GM12891 (cell line): ENCODE measurements around the gene DDX41.

Source experiments
- DNase-seq: peaks from one replicate; pipeline ENCODE4 v3.0.0; 2011; ENCODE audit warnings: low spot score; ENCODE audit not compliant: insufficient read length
- FAIRE-seq: peaks from 2 replicates; lab custom pipeline; 2011; peaks lifted over from hg19 to GRCh38; lab: Jason Lieb, UNC
- PAX5 ChIP-seq: IDR thresholded peaks from 2 replicates; pipeline ENCODE4 v1.6.1; 2011; ENCODE audit warnings: low read length, moderate library complexity, mild to moderate bottlenecking; ENCODE audit not compliant: insufficient read depth, severe bottlenecking
- POLR2A ChIP-seq: IDR thresholded peaks from 2 replicates; pipeline ENCODE4 v1.6.1; 2011; ENCODE audit warnings: low read depth, low read length, control low read depth
- POLR2AphosphoS5 ChIP-seq: IDR thresholded peaks from 2 replicates; pipeline ENCODE4 v1.6.1; 2011; ENCODE audit warnings: low read depth, low read length, control low read depth
- POU2F2 ChIP-seq: IDR thresholded peaks from 2 replicates; pipeline ENCODE4 v1.6.1; 2011; ENCODE audit warnings: low read depth, mild to moderate bottlenecking, control low read depth, low read length, moderate library complexity
- SPI1 ChIP-seq: IDR thresholded peaks from 2 replicates; pipeline ENCODE4 v1.6.1; 2011; ENCODE audit warnings: low read depth, low read length, control low read depth
- TAF1 ChIP-seq: IDR thresholded peaks from 2 replicates; pipeline ENCODE4 v1.6.1; 2011; ENCODE audit warnings: low read depth, low read length, control low read depth

Gene DDX41

DNA sequence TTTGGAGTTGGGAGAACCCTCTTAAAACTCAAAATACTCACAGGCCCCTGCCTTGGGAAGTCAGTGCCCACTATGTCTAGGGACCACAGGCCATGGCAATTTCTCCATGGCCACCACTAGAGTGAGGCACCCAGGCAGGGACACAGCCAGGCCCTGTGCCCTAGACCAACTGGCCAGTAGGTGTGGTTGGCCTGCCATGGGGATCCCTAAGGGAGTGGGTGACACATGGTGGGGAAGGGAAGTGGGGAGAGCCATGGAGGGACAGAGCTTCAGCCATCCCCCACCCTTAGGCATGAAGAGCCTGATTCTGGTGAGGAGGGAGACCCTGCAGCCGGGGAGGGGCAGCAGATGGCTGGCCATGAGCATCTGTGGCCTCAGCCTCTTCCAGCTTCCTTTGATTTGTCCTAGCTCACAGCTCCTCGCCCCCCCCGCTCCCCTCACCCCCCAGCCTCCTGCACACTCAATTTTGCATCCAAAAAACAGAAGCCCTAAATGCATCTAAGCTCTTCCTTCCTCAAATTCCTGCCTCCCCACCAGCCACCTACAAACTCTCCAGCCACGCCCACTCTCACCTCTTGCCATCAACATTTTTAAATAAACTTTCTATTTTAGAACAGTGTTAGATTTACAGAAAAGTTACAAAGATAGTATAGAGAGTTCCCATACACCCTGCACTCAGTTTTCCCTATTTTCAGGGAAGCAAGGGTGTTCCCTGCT lies 41.8 kb downstream of the DDX41 start:
- FAIRE-seq (no peak), DNase-seq (no peak)
- TF ChIP-seq POU2F2 (no peak), POLR2AphosphoS5 (no peak), TAF1 (no peak), PAX5 (no peak), SPI1 (no peak), POLR2A (no peak)

DNA sequence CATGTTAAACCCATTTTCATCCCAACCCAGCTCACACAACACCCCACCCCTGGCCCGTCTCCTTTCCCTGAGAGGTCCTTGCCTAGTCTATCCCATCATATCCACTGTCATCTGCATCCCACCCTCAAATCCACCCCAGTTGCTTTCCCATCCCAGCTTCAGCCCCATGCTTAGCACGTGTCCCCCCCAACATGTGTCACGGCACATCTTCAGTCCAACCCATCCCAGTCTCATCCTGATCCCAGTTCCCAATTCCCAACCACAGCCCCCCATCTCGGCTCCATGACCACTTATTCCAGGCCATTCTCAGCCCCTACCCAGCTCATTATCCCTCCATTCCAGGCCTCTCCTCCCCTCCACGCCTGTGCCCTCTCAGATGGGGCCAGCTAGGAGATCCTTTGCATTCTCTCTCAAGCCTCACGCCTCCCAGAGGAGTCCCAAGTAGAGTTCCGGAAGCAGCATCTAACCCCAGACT lies 42.7 kb downstream of the DDX41 start:
- no peak for DNase-seq
- TF ChIP-seq PAX5 = no peak
- no peak for TF ChIP-seq POLR2A
- no peak for TF ChIP-seq POU2F2
- TF ChIP-seq SPI1 = no peak
- no peak for TF ChIP-seq TAF1
- FAIRE-seq = no peak

DNA sequence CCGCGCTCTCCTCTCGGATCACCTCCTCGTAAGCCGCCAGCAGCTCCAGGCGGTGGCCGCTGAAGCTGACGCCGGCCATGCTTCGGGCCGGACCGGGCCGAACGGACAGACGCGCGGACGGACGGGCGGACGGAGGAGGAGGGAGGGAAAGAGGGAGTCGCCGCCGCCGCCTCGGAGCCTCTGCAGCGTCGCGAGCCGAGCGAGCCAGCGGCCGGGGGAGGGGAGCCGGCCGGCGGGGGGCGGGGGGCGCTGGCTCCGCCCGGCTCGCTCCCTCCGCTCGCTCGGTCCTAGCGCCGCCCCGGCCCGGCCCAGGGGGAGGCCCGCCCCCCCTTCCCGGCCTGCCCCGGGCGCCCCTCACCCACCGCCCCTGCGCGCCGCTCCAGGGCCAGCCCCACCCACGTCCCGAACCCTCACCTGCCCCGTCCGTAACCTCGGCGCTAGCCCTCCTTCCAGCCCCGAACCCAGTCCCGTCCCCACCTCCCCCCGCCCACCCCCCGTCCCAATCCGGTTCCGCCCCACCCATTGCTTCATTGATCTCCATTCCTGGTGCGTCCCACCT lies 43.2 kb downstream of the DDX41 start, which contains the start of gene DBN1:
DBN1 (minus strand) TSS at position 192 of the 559 bp plus-strand sequence; CDS start at position 79, 113 bp downstream.
- DNase-seq = peak; percentile 95
- FAIRE-seq = peak; percentile 76
- TF ChIP-seq TAF1 (no peak), POLR2AphosphoS5 (no peak), PAX5 (no peak), POU2F2 (no peak), POLR2A (no peak), SPI1 (no peak)

DNA sequence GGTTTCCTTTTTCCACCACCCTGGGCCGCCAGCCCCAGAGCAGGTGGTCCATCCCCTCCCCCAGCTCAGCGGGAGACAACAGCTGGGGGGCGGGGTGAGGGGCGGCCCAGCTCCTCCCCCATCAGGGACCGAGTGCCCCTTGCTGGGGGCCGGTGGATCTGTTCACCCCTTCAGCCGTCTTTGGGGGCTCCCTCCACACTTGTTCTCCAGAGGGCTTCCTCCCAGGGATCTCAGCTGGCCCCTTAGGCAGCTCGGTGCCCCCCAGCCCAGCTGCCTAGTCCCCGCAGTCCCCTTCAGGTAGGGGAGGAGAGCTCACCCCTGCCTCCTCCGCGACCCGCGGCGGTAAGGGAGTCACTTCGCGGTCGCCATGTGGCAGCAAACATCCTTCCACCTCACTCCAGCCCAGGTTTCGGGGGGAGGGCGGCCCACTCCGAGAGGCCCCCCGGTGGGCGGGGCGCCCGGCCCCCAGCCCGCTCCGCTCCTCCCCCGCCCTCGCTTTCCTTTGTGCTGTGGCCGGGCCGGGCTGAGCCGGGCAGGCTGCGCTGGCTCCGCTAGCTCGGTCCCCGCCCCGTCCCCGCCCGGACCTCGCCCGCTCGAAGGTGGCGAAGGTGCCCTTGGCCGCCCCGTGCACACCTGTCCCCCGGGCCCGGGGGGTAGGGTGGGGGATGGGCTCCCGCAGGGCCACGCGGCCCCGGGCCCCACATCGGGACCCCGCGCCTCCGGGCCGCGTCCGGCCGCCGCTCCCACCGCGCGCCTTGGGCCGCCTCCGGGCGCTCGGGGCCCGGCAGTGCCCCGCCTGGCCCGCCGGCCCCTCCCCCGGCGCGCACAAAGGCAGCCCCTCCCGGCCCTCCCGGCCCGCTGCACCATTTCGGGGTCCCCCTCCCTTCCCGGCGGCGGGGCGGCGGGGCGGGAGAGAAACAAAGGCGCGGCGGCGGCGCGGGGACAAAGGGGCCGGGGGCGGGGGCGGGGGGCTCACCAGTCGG lies 44.0 kb downstream of the DDX41 start:
- TF ChIP-seq PAX5 = no peak
- 0 out of 2 replicates have a peak, but pooled peaks have one; percentile 22 for TF ChIP-seq POU2F2
- no peak for TF ChIP-seq SPI1
- TF ChIP-seq POLR2A = peak; percentile 61; the same call in 1 of the 2 replicates
- DNase-seq (peak; percentile 91), FAIRE-seq (peak; percentile 94)

DNA sequence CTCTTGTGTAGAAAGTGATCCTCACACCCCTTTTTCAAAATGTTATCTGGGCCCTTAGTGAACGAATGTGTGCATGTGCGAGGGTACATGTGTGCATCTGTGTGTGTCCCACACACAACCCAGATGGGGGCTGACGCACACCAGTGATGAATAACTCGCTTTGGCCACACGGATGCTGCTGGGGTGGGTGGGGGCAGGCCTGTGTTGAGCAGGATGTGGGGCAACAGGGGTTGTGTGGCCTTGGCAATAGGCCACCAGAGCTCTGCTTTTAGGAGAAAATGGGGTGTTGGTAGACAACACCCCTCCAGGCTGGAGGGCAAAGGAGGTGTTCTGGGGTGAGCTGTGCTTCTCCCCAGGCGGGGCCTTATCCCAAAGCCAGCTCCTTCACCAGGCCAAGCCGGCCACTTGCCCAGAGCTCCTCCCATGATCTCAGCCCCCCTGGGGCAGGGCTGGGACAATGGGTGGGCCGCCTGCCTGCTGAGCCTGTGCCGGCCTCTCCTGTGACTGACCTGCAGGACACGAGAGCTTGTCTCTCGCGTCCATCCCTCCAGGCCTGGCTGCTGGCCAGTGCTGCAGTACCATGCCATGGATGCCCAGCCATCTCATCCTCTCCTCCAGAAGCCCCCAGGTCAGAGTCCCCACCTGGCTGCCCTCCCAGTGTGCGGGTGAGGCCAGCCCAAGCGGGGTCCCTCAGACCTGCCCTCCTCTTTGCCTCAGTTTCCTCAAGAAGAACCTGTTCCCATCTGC lies 45.0 kb downstream of the DDX41 start:
- no peak for DNase-seq
- TF ChIP-seq SPI1 = no peak
- no peak for TF ChIP-seq TAF1
- no peak for TF ChIP-seq PAX5
- no peak for TF ChIP-seq POLR2A
- TF ChIP-seq POU2F2 = no peak
- no peak for TF ChIP-seq POLR2AphosphoS5
- FAIRE-seq = peak; percentile 47

DNA sequence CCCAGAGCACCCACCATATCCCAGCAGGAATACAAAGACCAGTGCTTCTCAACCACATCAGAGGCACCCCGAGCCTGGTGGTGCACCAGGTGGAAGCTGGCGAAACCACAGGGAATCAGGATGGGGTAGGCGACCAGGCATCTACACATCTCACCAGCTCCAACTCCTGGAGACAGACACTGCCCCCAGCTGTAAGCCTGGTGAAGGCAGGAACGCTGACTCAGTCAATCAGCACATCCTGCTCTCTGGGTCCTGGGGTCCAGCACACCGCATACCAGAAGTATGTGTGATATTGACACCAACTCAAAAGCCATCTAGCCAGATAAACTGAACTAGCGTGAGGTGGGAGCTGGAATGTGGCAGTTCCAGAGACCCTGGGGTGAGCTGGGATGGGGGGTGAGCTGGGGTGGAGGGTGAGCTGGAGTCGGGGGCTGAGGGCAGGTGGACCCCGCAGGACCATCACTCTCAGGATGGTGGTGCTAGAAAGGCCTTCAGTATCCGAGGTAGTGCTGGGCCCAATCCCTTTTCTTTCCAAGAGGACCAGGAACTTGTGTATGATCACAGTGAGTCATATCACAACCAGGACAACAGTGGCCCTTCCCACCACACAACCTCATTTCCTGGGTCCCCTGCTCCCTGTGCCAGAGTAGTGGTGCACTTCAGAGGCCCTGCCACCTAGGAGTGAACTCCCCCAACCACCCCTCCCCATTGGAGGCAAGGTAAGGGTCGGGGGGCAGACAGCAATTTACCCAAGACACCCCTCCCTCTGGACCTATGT lies 45.8 kb downstream of the DDX41 start:
- no peak for TF ChIP-seq PAX5
- FAIRE-seq (peak; percentile 70), DNase-seq (no peak)

DNA sequence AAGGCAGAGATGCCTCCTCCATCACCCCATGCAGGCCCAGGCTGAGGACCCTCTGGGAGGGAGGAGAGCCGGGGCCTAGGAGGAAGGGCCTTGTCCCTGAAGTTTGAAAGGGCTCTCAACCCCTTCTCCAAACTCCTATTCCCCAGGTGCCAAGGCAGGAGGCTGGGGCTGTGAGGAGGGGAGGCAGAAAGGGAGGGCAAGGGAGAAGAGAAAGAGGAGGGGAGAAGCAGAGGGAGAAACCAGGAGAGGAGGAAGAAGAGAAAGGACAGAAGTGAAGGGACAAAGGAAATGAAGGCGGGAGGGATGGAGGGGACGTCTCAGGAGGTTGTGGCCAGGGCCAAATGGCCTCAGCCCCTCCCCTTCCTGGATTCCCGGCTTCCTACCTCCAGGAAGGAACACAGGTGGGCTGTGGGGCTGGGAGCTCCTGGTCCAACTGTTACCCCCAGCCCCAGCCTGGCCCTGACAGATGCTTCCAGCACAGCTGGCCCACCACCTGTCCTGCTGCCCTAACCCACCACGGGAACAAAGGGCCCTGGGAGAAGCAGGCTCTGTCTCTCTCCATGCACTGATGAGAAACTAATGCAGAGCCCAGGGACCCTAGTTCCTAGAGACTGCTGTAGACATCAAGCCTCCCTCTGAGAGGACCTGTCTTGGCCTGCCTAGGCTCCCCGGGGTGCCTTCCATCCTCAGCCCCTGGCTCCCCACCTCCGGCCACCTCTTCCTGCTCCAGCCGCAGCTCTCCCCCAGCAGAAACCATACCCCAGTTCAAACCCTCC lies 46.8 kb downstream of the DDX41 start:
- no peak for DNase-seq
- FAIRE-seq = no peak
- TF ChIP-seq POLR2AphosphoS5 (no peak), SPI1 (no peak), PAX5 (no peak), POLR2A (no peak), POU2F2 (no peak)
